H1 (cell line): ENCODE results near the gene ITPK1. TPM values are rescaled to one million over a fixed set of nuclear protein-coding genes. Genes with fewer than 3 reads are reported as not detected.

Source experiments
- CTCF ChIA-PET: fragments of 300-600 bp; sonication (Branson Sonifier 250); formaldehyde crosslinking; loops from one replicate; lab custom pipeline; 2021; ENCODE audit not compliant: partially characterized antibody; lab: Charles Lee
- POLR2A ChIA-PET: fragments of 300-600 bp; sonication (Branson Sonifier 250); formaldehyde crosslinking; loops from one replicate; lab custom pipeline; 2021; ENCODE audit warnings: inconsistent platforms; ENCODE audit not compliant: partially characterized antibody; lab: Charles Lee
- DNase-seq, 2 experiments: peaks; one replicate each; pipeline versions ENCODE4 v3.0.0 to v3.0.0-alpha.2; 2010 to 2022; ENCODE audit warnings: low spot score in 2 of 2, low read depth in 1 of 2, mixed read lengths in 1 of 2
- FAIRE-seq: peaks from 2 replicates; lab custom pipeline; 2011; peaks lifted over from hg19 to GRCh38; lab: Jason Lieb, UNC
- H2AFZ ChIP-seq: 2 replicates; pipeline ENCODE4 v1.8.1; 2012; ENCODE audit warnings: low read length, inconsistent platforms
- H2AK5ac ChIP-seq: 2 replicates; pipeline ENCODE4 v1.6.1; 2013; ENCODE audit warnings: low read depth, low read length
- H2BK120ac ChIP-seq: replicated peaks from 2 replicates; pipeline ENCODE3; 2013; ENCODE audit warnings: low read depth, low read length, inconsistent platforms
- H2BK12ac ChIP-seq: 2 replicates; pipeline ENCODE4 v1.6.1; 2013; ENCODE audit warnings: low read depth, low read length
- H2BK15ac ChIP-seq: 2 replicates; pipeline ENCODE4 v1.6.1; 2013; ENCODE audit warnings: low read length
- H2BK20ac ChIP-seq: 2 replicates; pipeline ENCODE4 v1.6.1; 2013; ENCODE audit warnings: low read length
- H2BK5ac ChIP-seq: 2 replicates; pipeline ENCODE4 v1.6.1; 2013; ENCODE audit warnings: low read depth, low read length
- H3K14ac ChIP-seq: 2 replicates; pipeline ENCODE4 v1.6.1; 2013; ENCODE audit warnings: inconsistent platforms; ENCODE audit not compliant: insufficient read length
- H3K18ac ChIP-seq: 2 replicates; pipeline ENCODE4 v1.6.1; 2013; ENCODE audit warnings: low read length; ENCODE audit errors: extremely low read depth
- H3K23ac ChIP-seq: 2 replicates; pipeline ENCODE4 v1.6.1; 2013; ENCODE audit warnings: inconsistent platforms; ENCODE audit not compliant: insufficient read length
- H3K23me2 ChIP-seq: 2 replicates; pipeline ENCODE4 v1.6.1; 2013; ENCODE audit warnings: low read depth, low read length
- H3K27ac ChIP-seq: 2 replicates; pipeline ENCODE4 v1.6.1; 2011; ENCODE audit warnings: low read depth, low read length, inconsistent platforms
- H3K27me3 ChIP-seq, 4 experiments: replicated peaks in 1 of 4; 1 replicate in 1 of 4; 2 replicates in 3 of 4; pipeline versions ENCODE4 v1.6.1 to v1.8.1; 2011 to 2013; ENCODE audit warnings: low read length in 3 of 4, mild to moderate bottlenecking in 3 of 4, inconsistent platforms in 2 of 4, mixed read lengths in 2 of 4, moderate library complexity in 1 of 4; ENCODE audit not compliant: control insufficient read depth in 3 of 4, insufficient read depth in 3 of 4; ENCODE audit errors: extremely low read depth in 1 of 4
- H3K36me3 ChIP-seq, 4 experiments: 2 replicates each; pipeline versions ENCODE4 v1.6.1 to v1.8.1; 2011 to 2013; ENCODE audit warnings: mild to moderate bottlenecking in 4 of 4, low read length in 3 of 4, moderate library complexity in 2 of 4, control low read depth in 1 of 4, inconsistent platforms in 1 of 4; ENCODE audit not compliant: insufficient read depth in 4 of 4, control insufficient read depth in 2 of 4
- H3K4ac ChIP-seq: replicated peaks from 2 replicates; pipeline ENCODE3; 2013; ENCODE audit warnings: low read length, low read depth, mixed read lengths, inconsistent platforms; ENCODE audit not compliant: insufficient read length
- H3K4me1 ChIP-seq, 4 experiments: replicated peaks in 1 of 4; 1 replicate in 1 of 4; 2 replicates in 3 of 4; pipeline versions ENCODE4 v1.6.1 to v1.8.1; 2011 to 2013; ENCODE audit warnings: low read length in 3 of 4, inconsistent platforms in 2 of 4, mixed read lengths in 1 of 4; ENCODE audit not compliant: insufficient read depth in 4 of 4, control insufficient read depth in 3 of 4
- H3K4me2 ChIP-seq, 2 experiments: 2 replicates each; pipeline versions ENCODE4 v1.6.1 to v1.8.1; 2011 to 2013; ENCODE audit warnings: low read depth in 2 of 2, low read length in 2 of 2, control low read depth in 1 of 2, inconsistent platforms in 1 of 2, mild to moderate bottlenecking in 1 of 2; ENCODE audit not compliant: insufficient read depth in 1 of 2
- H3K4me3 ChIP-seq, 4 experiments: fragments of 200-600, 300-600 bp in 1 of 4; sonication (generic), shearing (Covaris generic), sonication (Bioruptor Twin) in 1 of 4; 2 replicates each; pipeline versions ENCODE4 v1.5.1 to v1.8.1; 2011 to 2016; ENCODE audit warnings: low read length in 4 of 4, low read depth in 3 of 4, control low read depth in 2 of 4, inconsistent platforms in 2 of 4, mild to moderate bottlenecking in 2 of 4, mixed read lengths in 1 of 4, moderate library complexity in 1 of 4; ENCODE audit not compliant: insufficient read depth in 2 of 4; ENCODE audit errors: extremely low read depth in 1 of 4
- H3K56ac ChIP-seq: replicated peaks from 2 replicates; pipeline ENCODE3; 2013; ENCODE audit warnings: low read depth, mild to moderate bottlenecking, mixed read lengths, low read length, inconsistent platforms; ENCODE audit not compliant: insufficient read length
- H3K79me1 ChIP-seq: 2 replicates; pipeline ENCODE4 v1.6.1; 2013; ENCODE audit warnings: low read depth, low read length, control low read depth
- H3K79me2 ChIP-seq, 2 experiments: 2 replicates each; pipeline versions ENCODE4 v1.6.1 to v1.8.1; 2012 to 2013; ENCODE audit warnings: low read length in 2 of 2, mild to moderate bottlenecking in 2 of 2, inconsistent platforms in 1 of 2; ENCODE audit not compliant: insufficient read depth in 2 of 2, control insufficient read depth in 1 of 2
- H3K9ac ChIP-seq, 4 experiments: replicated peaks in 1 of 4; 1 replicate in 1 of 4; 2 replicates in 3 of 4; pipeline versions ENCODE4 v1.6.1 to v1.8.1; 2011 to 2013; ENCODE audit warnings: low read depth in 3 of 4, low read length in 3 of 4, control low read depth in 2 of 4, mild to moderate bottlenecking in 2 of 4, moderate library complexity in 2 of 4, inconsistent platforms in 1 of 4; ENCODE audit errors: extremely low read depth in 1 of 4
- H3K9me3 ChIP-seq, 2 experiments: 2 replicates each; pipeline versions ENCODE4 v1.6.1 to v1.8.1; 2012 to 2013; ENCODE audit warnings: mild to moderate bottlenecking in 2 of 2, moderate library complexity in 2 of 2, control low read depth in 1 of 2, inconsistent platforms in 1 of 2, low read depth in 1 of 2, low read length in 1 of 2, mixed read lengths in 1 of 2; ENCODE audit not compliant: insufficient read depth in 2 of 2
- H4K20me1 ChIP-seq, 2 experiments: replicated peaks in 1 of 2; 2 replicates each; pipeline versions ENCODE3 to v1.8.1; 2011 to 2013; ENCODE audit warnings: inconsistent platforms in 2 of 2, low read length in 2 of 2, mild to moderate bottlenecking in 1 of 2; ENCODE audit not compliant: insufficient read depth in 2 of 2, control insufficient read depth in 1 of 2
- H4K5ac ChIP-seq: 2 replicates; pipeline ENCODE4 v1.6.1; 2013; ENCODE audit warnings: low read length, low read depth, mixed read lengths, inconsistent platforms; ENCODE audit not compliant: insufficient read length
- H4K8ac ChIP-seq: 2 replicates; pipeline ENCODE4 v1.8.0; 2013; ENCODE audit warnings: mild to moderate bottlenecking, moderate library complexity, low read length, inconsistent platforms; ENCODE audit not compliant: insufficient read depth; ENCODE audit errors: extremely low read depth
- H4K91ac ChIP-seq: replicated peaks from 2 replicates; pipeline ENCODE3; 2013; ENCODE audit warnings: low read length, mixed read lengths, inconsistent platforms; ENCODE audit not compliant: insufficient read length
- ASH2L ChIP-seq: fragments of 200-600, 300-600 bp; sonication (generic); IDR thresholded peaks from one replicate; pipeline ENCODE4 v1.7.1; 2017; ENCODE audit warnings: low read length
- BACH1 ChIP-seq: IDR thresholded peaks from 2 replicates; pipeline ENCODE4 v1.6.1; 2012; ENCODE audit warnings: low read length, improper control_type of control experiment
- CREB1 ChIP-seq: IDR thresholded peaks from 2 replicates; pipeline ENCODE4 v1.6.1; 2012; ENCODE audit warnings: inconsistent platforms
- EGR1 ChIP-seq: IDR thresholded peaks from 2 replicates; pipeline ENCODE4 v1.6.1; 2011; ENCODE audit warnings: low read depth, low read length, borderline replicate concordance
- NRF1 ChIP-seq: IDR thresholded peaks from 2 replicates; pipeline ENCODE4 v1.6.1; 2011; ENCODE audit warnings: mild to moderate bottlenecking, low read depth, low read length, improper control_type of control experiment
- POLR2A ChIP-seq, 2 experiments: IDR thresholded peaks; 1 replicate in 1 of 2; 2 replicates in 1 of 2; pipeline ENCODE4 v1.6.1; 2011; ENCODE audit warnings: low read depth in 2 of 2, low read length in 2 of 2, mild to moderate bottlenecking in 2 of 2; ENCODE audit errors: control extremely low read depth in 1 of 2
- RNF2 ChIP-seq: fragments of 200-900, 300-1000 bp; sonication (generic); IDR thresholded peaks from 2 replicates; pipeline ENCODE4 v1.7.1; 2016; ENCODE audit warnings: borderline replicate concordance, low read depth, mild to moderate bottlenecking, antibody characterized with exemption, low read length; ENCODE audit not compliant: poor library complexity, severe bottlenecking; ENCODE audit errors: missing control alignments
- SP1 ChIP-seq: IDR thresholded peaks from 2 replicates; pipeline ENCODE4 v1.6.1; 2011; ENCODE audit warnings: low read depth, low read length
- TCF12 ChIP-seq: IDR thresholded peaks from 2 replicates; pipeline ENCODE4 v1.6.1; 2011; ENCODE audit warnings: low read depth, mild to moderate bottlenecking, low read length
- YY1 ChIP-seq: IDR thresholded peaks from 2 replicates; pipeline ENCODE4 v1.6.1; 2011; ENCODE audit warnings: low read depth, mild to moderate bottlenecking, low read length
- WGBS, 2 experiments: shearing (Covaris generic) in 1 of 2; methylation state at CpG; one replicate each; pipeline versions ENCODE4 v1.1.6 to v1.1.7; 2013 to 2015; ENCODE audit warnings: low lambda C conversion rate in 2 of 2, mixed read lengths in 2 of 2, inconsistent platforms in 1 of 2, low coverage in 1 of 2, missing lambda C conversion rate in 1 of 2; ENCODE audit not compliant: insufficient replicate concordance in 2 of 2, insufficient coverage in 1 of 2, insufficient read length in 1 of 2; ENCODE audit errors: extremely low coverage in 1 of 2, missing lambda C conversion rate in 1 of 2; 5-methylcytosine and 5-hydroxymethylcytosine counted together
- polyA plus RNA-seq, 7 experiments: library from polyadenylated mRNA; depleted of rRNA in 3 of 7; stranded (reverse) in 5 of 7; unstranded in 2 of 7; fragments of >200 nt in 5 of 7; fragments of 200-250 nt in 2 of 7; gene quantifications; 1 replicate in 5 of 7; 2 replicates in 1 of 7; 4 replicates in 1 of 7; pipeline versions ENCODE4 v1.2.1 to v1.2.3, GENCODE V29; 2011 to 2013; ENCODE audit warnings: missing spikeins in 2 of 7, mixed read lengths in 2 of 7
- total RNA-seq: library from RNA; stranded (reverse); fragmentation: NEBNext Ultra II Directional; extraction: Animal tissue kit (Norgen Biotek cat#: 25700); gene quantifications from 2 replicates; pipeline ENCODE4 v1.2.1, GENCODE V29; 2021

The ITPK1 gene
- total and polyA plus RNA-seq, 2 of the 8 experiments (the other 6 are each of a cell fraction or from before 2014, with no cell fraction given): 108 to 143 TPM

GRCh38 chr14:93045965-93046704, 69.6 kb downstream of the ITPK1 start:
- H3K9ac ChIP-seq: no peak overlapping the region
- no peak overlapping the region for H3K27ac ChIP-seq
- H3K27me3 ChIP-seq: no peaks in the 10 kb centered on the region
- no peak overlapping the region for H3K4ac ChIP-seq
- no peak overlapping the region for H3K14ac ChIP-seq
- no peaks in the 10 kb centered on the region for H3K9me3 ChIP-seq
- no peak for TF ChIP-seq YY1
- TF ChIP-seq CREB1: no peak
- no peak for TF ChIP-seq BACH1
- TF ChIP-seq EGR1: no peak
- TF ChIP-seq ASH2L: no peak
- no peak for TF ChIP-seq RNF2
- TF ChIP-seq POLR2A (IDR thresholded peaks at IDR 0.05; ENCODE audit: control extremely low read depth in 1 of 2, low read depth in 2 of 2, low read length in 2 of 2): no peak
- no peak for TF ChIP-seq SP1
- TF ChIP-seq TCF12: no peak
- no peak for TF ChIP-seq NRF1
- TF ChIP-seq, all 59 proteins: peak for 0
- DNase-seq (no peak), FAIRE-seq (no peak)
- Histone ChIP-seq H3K23ac (no peak overlapping the region), H3K18ac (peak overlapping the region; percentile 84), H3K4me3 (no peak overlapping the region), H3K56ac (no peak overlapping the region), H3K79me1 (peaks cover 8% of the 10 kb centered on the region), H3K4me2 (no peak overlapping the region), H2AFZ (no peak overlapping the region), H3K79me2 (peaks cover 0 to 94% of the 10 kb centered on the region in 2 experiments; a peak in 2 of 4 replicates), H4K20me1 (peaks cover 5 to 8% of the 10 kb centered on the region in 2 experiments), H3K4me1 (peaks cover 8 to 66% (median 52%) of the 10 kb centered on the region in 4 experiments), H2BK15ac (no peak overlapping the region), H3K36me3 (no peaks in the 10 kb centered on the region), H2BK20ac (peak overlapping the region; percentile 23; the same call in 1 of the 2 replicates), H4K5ac (no peak overlapping the region), H2AK5ac (peak overlapping the region; percentile 25; the same call in 1 of the 2 replicates), H4K91ac (peak overlapping the region; percentile 22), H3K23me2 (no peaks in the 10 kb centered on the region), H4K8ac (no peak overlapping the region; the same call in 1 of the 2 replicates), H2BK5ac (peak overlapping the region; percentile 36; the same call in 1 of the 2 replicates), H2BK120ac (no peak overlapping the region), H2BK12ac (peak overlapping the region; percentile 60; the same call in 1 of the 2 replicates)
- ChIA-PET POLR2A (interaction anchor here (2.5 kb wide), 1 partner anchor 14 kb away, joined by 7 read pairs; no protein-coding TSS in a partner anchor), CTCF (interaction anchor here (0.6 to 2.1 kb wide), 8 partner anchors 11 to 67 kb away, joined by 3 to 9 read pairs (median 4); no protein-coding TSS in a partner anchor)
- 83% methylated on average over 16 of the region's 16 CpGs; no CpG with 5 or more reads in 1 of the 2 experiments for whole genome bisulfite sequencing, 2 experiments
